WTC11 (cell line): Measurements from ENCODE around the gene CALN1.

ENCODE experiments used
- KAT7 ChIP-seq: sonication (generic); formaldehyde crosslinking; IDR thresholded peaks from 2 replicates; pipeline ENCODE4 v1.8.1; 2023; ENCODE audit warnings: missing genetic modification reagents, mild to moderate bottlenecking, borderline replicate concordance
- NR2C2 ChIP-seq: sonication (generic); formaldehyde crosslinking; IDR thresholded peaks from 2 replicates; pipeline ENCODE4 v1.8.0; 2022; ENCODE audit warnings: mild to moderate bottlenecking, missing genetic modification reagents
- SMAD3 ChIP-seq: sonication (generic); formaldehyde crosslinking; IDR thresholded peaks from 2 replicates; pipeline ENCODE4 v1.8.0; 2022; ENCODE audit warnings: missing genetic modification reagents, mild to moderate bottlenecking, borderline replicate concordance
- SP1 ChIP-seq: sonication (generic); formaldehyde crosslinking; conservative IDR thresholded peaks from 2 replicates; pipeline ENCODE4 v1.8.1; 2022; ENCODE audit warnings: missing genetic modification reagents
- TCF7 ChIP-seq: sonication (generic); formaldehyde crosslinking; IDR thresholded peaks from 2 replicates; pipeline ENCODE4 v1.8.0; 2022; ENCODE audit warnings: mild to moderate bottlenecking, low read depth, missing genetic modification reagents, moderate library complexity
- ZNF121 ChIP-seq: sonication (generic); formaldehyde crosslinking; IDR thresholded peaks from 2 replicates; pipeline ENCODE4 v1.8.0; 2023; ENCODE audit warnings: missing genetic modification reagents
- TF ChIP-seq, protein P1 (sequence below): fragments of 200-600 bp; IDR thresholded peaks from 2 replicates; pipeline ENCODE4 v1.8.0; 2022; ENCODE audit warnings: antibody characterized with exemption
- TF ChIP-seq, protein P2 (sequence below): sonication (generic); formaldehyde crosslinking; IDR thresholded peaks from 2 replicates; pipeline ENCODE4 v1.8.0; 2023; ENCODE audit warnings: missing genetic modification reagents

DNA sequence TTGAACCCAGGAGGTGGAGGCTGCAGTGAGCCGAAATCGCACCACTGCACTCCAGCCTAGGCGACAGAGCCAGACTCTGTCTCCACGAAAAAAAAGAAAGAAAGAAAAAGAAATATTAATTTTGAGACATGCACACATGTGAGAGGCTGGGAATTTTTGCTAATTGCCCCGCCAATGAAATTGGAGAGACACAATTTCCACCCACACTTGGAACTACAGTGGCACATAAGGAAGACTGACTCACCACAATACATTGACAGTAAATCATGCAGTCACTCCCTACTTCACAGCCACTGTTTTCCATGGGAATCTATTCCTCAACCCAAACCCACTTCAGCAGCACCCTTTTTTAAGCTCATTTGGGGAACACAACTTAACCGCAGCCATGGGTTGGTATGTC is 139.7 kb downstream of the CALN1 start:
- TF ChIP-seq, protein P1, sequence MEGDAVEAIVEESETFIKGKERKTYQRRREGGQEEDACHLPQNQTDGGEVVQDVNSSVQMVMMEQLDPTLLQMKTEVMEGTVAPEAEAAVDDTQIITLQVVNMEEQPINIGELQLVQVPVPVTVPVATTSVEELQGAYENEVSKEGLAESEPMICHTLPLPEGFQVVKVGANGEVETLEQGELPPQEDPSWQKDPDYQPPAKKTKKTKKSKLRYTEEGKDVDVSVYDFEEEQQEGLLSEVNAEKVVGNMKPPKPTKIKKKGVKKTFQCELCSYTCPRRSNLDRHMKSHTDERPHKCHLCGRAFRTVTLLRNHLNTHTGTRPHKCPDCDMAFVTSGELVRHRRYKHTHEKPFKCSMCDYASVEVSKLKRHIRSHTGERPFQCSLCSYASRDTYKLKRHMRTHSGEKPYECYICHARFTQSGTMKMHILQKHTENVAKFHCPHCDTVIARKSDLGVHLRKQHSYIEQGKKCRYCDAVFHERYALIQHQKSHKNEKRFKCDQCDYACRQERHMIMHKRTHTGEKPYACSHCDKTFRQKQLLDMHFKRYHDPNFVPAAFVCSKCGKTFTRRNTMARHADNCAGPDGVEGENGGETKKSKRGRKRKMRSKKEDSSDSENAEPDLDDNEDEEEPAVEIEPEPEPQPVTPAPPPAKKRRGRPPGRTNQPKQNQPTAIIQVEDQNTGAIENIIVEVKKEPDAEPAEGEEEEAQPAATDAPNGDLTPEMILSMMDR, result no peak
- TF ChIP-seq, protein P2, sequence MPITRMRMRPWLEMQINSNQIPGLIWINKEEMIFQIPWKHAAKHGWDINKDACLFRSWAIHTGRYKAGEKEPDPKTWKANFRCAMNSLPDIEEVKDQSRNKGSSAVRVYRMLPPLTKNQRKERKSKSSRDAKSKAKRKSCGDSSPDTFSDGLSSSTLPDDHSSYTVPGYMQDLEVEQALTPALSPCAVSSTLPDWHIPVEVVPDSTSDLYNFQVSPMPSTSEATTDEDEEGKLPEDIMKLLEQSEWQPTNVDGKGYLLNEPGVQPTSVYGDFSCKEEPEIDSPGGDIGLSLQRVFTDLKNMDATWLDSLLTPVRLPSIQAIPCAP (CRISPR knock-in tag), result no peak
- no peak for TF ChIP-seq ZNF121 (CRISPR knock-in tag)
- no peak for TF ChIP-seq SP1
- TF ChIP-seq KAT7 (CRISPR knock-in tag), result no peak
- no peak for TF ChIP-seq TCF7
- TF ChIP-seq NR2C2, result no peak
- no peak for TF ChIP-seq SMAD3 (CRISPR knock-in tag)
